ENCODE measurements around the gene ACSS2.

ACSS2 gene, protein sequence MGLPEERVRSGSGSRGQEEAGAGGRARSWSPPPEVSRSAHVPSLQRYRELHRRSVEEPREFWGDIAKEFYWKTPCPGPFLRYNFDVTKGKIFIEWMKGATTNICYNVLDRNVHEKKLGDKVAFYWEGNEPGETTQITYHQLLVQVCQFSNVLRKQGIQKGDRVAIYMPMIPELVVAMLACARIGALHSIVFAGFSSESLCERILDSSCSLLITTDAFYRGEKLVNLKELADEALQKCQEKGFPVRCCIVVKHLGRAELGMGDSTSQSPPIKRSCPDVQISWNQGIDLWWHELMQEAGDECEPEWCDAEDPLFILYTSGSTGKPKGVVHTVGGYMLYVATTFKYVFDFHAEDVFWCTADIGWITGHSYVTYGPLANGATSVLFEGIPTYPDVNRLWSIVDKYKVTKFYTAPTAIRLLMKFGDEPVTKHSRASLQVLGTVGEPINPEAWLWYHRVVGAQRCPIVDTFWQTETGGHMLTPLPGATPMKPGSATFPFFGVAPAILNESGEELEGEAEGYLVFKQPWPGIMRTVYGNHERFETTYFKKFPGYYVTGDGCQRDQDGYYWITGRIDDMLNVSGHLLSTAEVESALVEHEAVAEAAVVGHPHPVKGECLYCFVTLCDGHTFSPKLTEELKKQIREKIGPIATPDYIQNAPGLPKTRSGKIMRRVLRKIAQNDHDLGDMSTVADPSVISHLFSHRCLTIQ

DNA sequence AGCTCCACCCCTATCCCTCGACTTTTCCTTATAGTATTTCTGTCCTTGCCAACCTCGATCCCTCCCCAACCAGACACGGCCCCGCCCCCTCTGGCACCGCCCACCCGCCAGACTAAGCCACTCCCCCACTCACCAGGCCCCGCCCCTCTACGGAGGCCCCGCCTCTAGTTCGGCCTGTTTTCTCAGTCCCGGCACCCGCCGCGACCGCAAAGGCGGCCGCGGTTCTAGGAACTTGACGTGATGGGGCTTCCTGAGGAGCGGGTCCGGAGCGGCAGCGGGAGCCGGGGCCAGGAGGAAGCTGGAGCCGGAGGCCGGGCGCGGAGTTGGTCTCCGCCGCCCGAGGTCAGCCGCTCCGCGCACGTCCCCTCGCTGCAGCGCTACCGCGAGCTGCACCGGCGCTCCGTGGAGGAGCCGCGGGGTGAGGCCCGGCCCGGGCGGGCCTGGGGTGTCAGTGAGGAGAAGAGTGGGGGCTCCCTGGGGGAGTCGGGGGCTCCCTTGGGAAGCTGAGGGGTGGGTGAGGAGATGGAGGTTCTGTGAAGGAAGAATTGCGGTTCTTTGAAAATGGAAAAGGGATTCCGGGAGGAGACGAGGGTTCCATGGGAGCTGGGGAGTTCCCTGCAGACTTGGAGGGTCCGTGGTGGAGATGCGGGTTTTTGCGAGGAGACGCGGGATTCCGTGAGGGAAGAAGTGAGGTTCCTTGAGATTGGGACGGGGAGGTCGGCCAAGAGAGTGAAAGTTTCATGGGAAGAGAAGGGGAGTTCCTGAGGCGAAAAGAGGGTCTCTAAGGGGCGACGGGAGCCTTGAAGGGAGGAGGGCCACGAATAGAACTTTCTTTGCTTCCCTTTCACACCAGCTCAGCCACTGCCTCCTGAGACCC is at the start of gene ACSS2:
ACSS2 (plus strand) TSS at position 207 of the 877 bp plus-strand sequence; CDS start at position 241, 34 bp downstream.
- DNase-seq (ENCODE audit: low read depth, low spot score), result no peak

DNA sequence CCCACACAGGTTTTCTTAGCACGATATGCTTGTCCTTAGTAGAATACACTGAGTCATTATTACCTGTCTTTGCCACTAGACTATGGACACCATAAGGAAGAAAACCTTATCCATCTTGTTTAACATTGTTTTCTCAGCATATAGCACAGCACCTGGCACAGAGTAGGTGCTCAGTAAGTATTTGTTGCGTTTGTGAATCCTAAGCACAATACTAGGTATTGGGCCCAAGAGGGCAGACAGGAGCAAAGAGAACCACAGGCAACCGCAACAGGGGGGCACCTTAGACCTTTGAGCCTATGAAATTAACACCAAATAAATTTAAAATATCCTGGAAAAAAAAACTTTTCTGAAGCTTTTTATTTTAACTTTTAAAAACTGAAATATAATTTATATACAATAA is 47.2 kb upstream of the ACSS2 start:
- no peak for DNase-seq (ENCODE audit: low read depth, low spot score)

DNA sequence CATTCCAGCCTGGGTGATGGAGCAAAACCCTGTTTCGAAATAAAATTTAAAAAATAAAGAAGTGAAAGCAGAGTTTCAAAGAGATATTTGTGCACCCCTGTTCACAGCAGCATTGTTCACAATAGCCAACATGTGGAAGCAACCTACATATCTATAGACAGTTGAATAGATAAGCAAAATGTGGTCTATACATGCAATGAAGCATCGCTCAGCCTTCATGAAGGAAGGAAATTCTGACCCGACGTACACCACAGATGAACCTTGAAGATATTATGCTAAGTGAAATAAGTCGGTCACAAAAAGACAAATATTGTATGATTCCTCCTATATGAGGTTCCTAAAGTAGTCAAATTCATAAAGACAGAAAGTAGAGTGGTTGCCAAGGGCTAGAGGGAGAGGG is 44.5 kb upstream of the ACSS2 start:
- DNase-seq (ENCODE audit: low read depth, low spot score), result no peak

DNA sequence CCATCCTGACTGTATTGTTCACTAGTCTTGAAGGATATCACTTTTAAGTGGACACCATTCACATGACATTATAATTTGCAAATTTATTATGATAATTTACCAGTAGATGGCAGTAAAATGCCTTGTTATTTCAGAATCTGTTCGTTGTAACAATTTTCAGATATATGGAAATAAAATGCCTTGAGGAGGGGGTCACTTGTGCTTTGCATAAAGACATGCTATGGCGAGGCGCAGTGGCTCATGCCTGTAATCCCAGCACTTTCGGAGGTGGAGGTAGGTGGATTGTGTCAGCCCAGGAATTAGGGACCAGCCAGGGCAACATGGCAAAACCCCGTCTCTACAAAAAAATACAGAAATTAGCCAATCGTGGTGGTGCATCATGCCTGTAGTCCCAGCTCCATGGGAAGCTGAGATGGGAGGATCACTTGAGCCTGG is 41.9 kb upstream of the ACSS2 start:
- DNase-seq (ENCODE audit: low read depth, low spot score), result no peak

DNA sequence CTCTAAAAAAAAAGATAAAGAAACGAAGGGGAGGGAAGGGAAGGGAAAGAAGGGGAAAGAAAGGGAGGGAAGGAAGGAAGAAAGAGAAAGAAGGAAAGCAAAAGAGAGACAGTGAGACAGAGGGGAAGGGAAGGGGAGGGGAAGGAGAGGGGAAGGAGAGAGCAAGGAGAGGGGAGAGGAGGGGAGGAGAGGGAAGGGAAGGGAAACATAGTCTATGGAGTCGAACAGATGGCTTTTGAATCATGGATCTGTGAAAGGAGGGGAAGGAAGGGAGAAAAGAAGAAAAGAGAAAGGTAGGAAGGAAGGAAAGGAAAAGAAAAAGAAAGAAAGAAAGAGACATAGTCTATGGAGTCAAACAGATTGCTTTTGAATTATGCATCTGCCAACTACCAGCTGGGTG is 34.3 kb upstream of the ACSS2 start:
- DNase-seq (ENCODE audit: low read depth, low spot score), result no peak

DNA sequence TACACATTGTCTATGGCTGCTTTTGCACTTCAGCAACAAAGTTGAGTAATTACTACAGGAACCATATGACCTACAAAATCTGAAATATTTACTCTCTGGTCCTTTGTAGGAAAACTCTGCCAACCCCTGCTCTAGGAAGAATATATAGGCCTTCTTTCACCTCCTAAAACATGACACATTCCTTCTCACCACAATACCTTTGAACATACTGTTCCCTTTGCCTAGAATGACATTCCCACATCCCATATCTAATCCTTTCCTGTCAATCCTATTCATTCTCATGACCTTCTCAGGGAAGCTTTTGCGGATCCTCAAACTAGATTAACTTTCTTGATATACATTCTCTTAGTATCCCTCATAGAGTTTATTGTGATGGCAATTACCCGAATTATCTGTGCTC is 33.0 kb upstream of the ACSS2 start:
- DNase-seq (ENCODE audit: low read depth, low spot score), result no peak

DNA sequence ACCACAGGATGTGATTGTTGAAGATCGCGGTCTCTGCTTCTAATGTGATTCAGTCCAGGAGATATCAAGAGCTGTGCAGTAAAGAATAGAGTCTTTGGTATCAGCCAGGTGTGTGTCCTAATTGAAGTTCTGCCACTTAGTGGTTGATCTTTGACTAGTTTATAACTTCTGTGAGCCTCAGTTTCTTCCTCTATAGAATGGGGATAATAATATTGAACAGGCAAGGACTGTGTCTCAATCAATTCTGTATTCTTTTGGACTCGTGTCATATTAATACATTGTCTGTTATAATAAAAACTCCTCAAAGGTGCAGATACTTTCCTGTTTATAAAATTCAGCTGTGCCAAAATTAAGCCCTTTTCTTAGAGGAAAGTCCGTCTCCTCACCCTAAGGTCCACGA is 27.8 kb upstream of the ACSS2 start:
- no peak for DNase-seq (ENCODE audit: low read depth, low spot score)

DNA sequence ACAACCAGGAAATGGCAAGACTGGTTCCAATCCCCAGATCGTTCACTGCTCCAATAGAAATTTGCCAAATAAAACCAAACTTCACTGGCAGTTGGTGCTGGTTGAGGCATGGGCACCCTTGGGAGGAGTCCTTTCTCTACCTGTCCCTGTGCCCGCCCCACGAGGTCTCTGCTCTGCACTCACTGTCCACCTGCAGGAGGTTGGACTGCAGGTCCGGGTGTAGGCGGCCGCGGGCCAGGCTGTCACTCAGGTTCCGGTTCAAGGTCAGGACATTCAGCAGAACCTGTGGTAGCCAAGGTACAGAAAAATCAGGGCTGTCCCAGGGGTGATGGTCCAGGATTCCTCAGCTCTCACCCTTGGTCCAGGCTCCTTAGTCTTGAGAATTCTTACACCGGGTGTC is 26.6 kb upstream of the ACSS2 start:
- DNase-seq (ENCODE audit: low read depth, low spot score), result no peak

DNA sequence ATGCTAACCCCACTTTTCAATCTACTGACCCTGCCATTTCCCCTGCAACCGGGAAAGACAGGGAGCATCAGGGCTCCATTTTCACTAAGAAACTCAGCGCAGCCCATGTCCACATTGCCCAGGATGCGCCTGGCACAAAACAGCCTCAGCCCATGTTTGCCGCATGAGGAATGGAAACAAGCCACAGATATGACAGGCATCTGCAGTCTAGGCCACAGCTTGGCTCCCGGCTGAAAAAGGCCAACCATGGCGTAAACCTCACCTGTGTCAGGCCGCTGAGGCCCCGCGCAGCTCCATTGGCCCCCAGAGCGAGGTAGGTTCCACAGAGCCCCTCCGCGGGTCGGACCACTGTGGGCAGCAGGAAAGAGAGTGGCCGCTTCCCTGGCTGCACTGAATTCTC is 25.4 kb upstream of the ACSS2 start:
- no peak for DNase-seq (ENCODE audit: low read depth, low spot score)

DNA sequence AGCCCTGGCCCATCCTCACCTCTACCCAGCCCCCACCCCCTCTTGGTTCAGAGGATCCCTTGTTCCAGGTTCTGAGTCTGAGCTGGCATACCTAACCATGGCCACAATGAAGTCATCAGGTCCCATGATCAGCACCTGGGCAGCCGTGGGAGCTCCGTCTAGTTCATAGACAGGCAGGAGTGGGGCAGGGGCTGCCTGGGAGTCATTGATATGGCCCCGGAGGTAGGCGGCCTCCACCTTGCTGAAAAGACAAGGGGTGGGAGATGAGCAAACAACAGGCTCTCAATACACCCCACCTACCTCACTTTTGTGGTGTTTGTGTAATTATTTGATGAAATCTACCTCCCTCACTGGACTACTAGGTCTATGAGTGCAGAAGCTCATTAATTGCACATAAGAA is 24.1 kb upstream of the ACSS2 start:
- DNase-seq (ENCODE audit: low read depth, low spot score), result no peak

DNA sequence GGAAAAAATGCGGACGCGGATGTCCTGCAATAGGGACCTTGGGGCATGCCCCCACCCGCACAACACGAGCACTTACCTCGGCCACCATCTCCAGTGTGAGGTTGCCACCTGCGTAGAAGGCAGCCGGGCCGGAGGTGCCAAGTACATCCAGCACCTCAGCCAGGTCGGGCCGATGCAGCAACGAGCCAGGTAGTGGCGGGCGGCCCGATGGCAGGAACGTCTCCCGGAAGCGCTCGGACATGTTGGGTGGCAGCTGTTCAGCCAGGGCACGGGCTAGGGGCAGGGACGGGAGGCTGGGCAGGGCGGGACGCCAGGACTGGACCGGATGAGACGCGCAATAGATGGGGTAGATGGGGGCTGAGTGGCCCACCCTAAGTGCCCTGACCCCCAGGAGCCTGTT is 17.0 kb upstream of the ACSS2 start:
- no peak for DNase-seq (ENCODE audit: low read depth, low spot score)

DNA sequence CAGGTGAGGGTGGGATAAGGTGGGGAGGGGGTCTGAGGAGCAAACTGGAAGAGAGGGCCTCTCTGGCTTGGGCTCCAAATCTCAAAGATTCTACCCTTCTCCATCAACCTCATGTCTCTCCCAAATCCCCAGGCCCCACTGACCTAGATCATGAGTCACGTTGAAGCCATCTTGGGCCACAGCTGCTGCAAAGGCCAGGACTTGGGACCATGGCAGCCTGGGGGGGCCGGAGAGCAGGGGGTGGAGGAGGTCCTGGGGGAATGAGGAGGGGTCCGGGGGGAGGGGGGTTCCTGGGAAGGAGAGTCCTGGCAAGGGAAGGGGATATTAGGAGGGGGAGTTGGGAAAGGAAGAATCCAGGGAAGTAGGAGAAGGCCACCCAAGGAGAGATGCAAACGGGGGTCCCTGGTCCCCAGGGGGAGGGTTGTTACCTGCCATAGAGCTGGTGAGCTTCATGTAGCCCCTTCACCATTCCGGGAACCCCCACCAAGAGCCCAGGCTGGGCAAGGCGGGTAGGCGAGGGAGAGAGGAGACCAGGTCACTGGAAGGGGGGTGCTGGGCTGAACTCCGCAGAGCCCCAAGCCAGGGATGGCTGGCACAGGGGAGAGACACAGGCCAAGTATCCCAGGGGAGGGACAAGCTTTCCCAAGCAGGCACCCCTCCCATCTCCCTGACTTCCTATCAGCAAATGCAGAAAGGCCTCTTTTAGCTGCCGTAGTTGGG is 16.4 kb upstream of the ACSS2 start:
- DNase-seq (ENCODE audit: low read depth, low spot score), result no peak

DNA sequence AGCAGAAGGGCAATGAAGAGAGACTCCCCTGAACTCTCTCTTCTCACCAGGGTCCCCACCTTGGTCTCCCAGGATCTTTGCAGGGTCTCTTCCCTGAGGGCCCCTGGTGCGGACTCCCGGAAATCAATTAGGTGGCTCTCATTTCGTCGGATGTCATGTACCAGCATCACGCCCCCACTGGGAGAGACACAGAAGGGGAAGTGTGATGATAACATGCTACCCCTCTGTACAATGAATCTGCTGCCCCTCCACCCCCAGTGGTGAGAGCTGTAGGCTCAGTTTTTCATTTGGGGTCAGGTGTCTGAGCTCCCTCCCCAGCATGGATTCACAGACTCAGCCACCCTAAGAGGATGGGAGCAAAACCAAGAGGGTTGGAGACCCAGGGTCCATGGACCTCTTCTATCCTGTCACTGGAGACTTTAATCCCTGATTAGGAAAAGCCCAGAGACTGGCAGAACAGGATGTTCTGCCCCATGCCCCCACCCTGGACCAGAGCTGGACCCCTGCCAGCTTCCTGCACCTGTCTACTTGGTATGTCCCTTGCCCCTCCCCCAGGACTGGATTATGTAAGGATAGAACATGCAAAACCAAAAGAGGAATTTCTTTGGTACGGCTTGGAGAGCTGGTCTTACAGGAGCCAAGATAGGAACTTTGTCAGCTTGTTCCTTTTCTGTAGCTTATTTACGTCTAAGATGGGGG is 14.9 kb upstream of the ACSS2 start:
- DNase-seq (ENCODE audit: low read depth, low spot score), result no peak

DNA sequence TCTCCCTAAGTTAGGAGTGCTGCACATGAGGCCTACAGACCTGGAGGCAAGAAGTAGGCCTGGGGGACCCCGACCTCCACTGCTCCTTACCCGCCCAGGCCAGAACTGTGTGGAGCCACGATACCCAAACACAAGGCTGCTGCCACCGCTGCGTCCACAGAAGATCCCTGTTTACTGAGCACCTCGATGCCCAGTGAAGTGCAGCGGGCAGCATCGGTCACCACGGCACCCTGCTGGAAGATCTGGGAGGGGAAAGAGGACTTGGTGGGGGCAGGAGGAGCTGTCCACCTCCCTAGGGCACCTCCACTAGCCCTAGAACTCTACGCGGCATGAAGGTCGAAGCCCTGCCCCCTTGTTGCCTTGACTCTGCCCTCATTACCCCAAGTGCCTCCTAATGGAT is 13.7 kb upstream of the ACSS2 start:
- no peak for DNase-seq (ENCODE audit: low read depth, low spot score)

DNA sequence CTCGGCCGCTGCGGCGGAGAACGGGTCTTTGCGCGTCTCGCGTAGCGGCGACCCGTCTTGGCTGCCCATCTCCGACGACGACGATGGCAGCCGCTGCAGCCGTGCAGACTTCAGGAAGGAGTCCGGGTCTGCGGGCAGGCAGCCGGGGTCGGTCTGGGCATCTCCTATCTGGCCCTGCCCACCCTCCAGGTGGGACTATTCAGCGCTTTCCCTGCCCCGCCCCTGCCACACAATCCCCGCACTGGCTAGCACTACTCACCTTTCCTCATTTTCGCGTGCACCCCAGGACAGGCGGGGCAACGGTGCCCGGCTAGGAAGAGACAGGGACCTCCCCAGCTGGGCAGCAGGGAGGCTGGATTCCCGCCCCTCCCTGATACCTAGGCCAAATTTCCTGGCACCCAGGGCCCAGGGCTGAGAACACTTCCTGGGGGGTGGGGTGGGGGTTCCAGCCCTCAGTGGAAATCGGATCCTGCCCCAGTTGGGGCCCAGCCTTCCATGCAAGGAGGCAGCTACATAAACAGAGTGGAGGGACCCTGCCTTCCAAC is 12.9 kb upstream of the ACSS2 start:
- DNase-seq (ENCODE audit: low read depth, low spot score), result no peak

DNA sequence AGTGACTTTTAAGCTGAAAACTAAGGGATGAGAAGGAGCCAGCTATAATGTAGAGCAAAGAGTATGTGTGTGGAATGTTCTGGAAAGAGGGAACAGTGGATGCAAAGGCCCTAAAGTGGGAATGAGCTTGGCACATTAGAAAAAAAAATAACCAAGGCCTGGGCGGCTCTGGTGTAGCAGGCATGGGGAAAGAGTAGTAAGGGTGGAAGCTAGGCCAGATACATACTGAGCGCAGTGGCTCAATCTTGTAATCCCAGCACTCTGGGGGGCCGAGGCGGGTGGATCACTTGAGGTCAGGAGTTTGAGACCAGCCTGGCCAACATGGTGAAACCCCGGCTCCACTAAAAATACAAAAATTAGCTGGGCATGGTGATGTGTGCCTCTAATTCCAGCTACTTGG is 12.2 kb upstream of the ACSS2 start:
- DNase-seq (ENCODE audit: low read depth, low spot score), result no peak

DNA sequence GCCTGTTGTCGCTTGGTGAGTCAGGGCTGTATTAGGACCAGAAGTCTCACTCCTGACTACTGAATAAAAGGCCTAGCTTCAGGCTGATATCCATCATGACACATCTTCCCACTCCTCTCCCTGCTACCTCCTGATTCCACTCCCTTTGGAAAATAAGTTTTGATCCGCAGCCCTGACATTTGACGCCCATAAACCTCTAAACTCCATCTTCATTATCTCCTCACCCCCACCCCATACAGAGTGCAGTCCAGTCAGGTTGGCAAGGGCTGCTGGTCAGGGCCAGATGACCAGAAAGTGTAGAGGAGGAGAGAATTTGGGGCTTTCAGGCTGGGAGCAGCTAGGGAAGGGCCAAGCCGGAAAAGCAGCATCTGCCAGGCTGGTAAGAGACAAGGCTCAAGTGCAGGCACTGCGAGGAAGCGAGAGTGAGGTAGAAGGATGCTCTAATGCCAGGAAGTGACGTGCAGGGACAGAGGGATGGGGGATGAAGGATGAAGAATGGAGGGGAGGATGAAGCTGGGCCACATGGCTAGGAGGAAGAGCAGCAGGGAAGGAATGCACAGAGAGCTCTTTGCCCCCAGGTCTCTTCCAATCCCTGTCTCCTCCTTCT is 5.0 kb upstream of the ACSS2 start:
- no peak for DNase-seq (ENCODE audit: low read depth, low spot score)

DNA sequence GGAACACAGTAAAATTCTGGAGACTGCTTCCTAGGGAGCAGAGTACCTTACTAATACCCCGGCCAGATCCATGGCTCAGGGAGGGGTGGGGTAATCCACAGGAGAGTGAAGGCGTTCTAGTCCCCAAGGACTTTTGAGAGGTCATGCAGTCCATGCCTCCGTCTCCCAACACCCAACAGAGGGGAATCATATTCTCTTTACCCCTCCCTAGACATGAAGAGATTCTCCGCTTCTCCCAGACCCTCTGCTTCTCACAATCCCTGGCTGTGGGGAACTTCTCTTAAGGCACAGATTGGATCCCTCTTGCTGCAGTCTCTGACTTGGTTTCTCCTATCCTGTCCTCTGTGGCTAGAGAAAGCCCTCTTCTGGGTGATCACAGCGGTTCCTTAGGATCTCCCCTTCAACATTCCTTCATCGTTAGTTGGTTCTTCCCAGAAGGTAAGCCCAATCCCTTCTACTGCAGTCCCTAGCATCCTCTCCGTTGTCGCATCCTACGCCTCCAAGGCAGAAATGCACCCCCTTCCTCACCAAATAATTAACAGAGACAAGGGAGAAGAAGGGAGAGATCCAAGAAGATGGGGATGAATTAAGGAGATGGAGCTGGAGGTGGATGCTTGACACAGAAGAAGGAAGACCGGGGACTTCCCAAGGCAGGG is 4.3 kb upstream of the ACSS2 start:
- DNase-seq (ENCODE audit: low read depth, low spot score), result no peak

DNA sequence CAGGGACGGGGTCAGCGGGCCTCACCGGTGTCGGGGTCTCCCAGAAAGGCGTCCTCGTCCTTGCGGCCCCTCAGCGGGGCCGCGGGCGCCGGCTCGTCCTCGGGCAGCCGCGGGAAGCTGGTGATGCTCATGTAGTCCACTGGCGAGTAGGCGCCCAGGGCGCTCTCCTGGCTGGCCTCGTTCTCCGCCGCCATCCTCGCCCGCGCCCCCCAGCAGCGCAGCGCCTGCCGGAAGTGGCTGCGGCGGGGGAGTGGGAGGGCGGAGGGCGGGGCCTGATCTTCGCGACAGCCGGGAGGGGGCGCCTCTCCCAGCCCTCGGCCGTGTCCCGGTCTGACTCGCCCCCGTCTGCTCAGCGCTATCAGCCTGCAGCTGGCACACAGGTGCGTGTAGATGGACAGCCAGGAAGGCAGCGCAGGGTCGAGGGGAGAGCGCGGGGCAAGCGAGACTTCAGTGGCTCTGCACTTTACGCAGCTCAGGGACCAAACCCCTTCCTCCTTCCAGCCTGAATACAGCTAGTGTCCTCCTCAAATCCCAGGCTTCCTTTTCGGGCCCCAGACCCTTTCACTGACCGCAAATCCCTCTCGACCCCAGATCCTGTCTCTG is 3.7 kb upstream of the ACSS2 start, which contains the start of gene GGT7:
GGT7 (minus strand) TSS at position 235 of the 603 bp plus-strand sequence; CDS start at position 194, 41 bp downstream.
- DNase-seq (ENCODE audit: low read depth, low spot score), result peak; percentile 23

Measured in iPS DF 19.7 (cell line).